Ishikawa (cell line): Measurements from ENCODE around the gene SUCLG2.

Experiments
- CEBPB ChIP-seq: IDR thresholded peaks from 2 replicates; pipeline ENCODE4 v1.6.1; 2012
- CREB1 ChIP-seq: IDR thresholded peaks from 2 replicates; pipeline ENCODE4 v1.6.1; 2012; ENCODE audit warnings: low read depth
- EGR1 ChIP-seq: IDR thresholded peaks from 2 replicates; pipeline ENCODE4 v1.6.1; 2012
- EP300 ChIP-seq: IDR thresholded peaks from 2 replicates; pipeline ENCODE4 v1.6.1; 2012; ENCODE audit warnings: borderline replicate concordance
- FOXM1 ChIP-seq: IDR thresholded peaks from 2 replicates; pipeline ENCODE4 v1.6.1; 2012; ENCODE audit warnings: low read depth, borderline replicate concordance
- MAX ChIP-seq: IDR thresholded peaks from 2 replicates; pipeline ENCODE4 v1.6.1; 2012
- NFIC ChIP-seq: IDR thresholded peaks from 2 replicates; pipeline ENCODE4 v1.6.1; 2012
- RAD21 ChIP-seq: IDR thresholded peaks from 2 replicates; pipeline ENCODE4 v1.6.1; 2012; ENCODE audit warnings: low read depth
- REST ChIP-seq: IDR thresholded peaks from 2 replicates; pipeline ENCODE4 v1.6.1; 2012; ENCODE audit warnings: low read depth, mild to moderate bottlenecking
- TAF1 ChIP-seq: IDR thresholded peaks from 2 replicates; pipeline ENCODE4 v1.6.1; 2012; ENCODE audit warnings: low read depth, mild to moderate bottlenecking
- TCF12 ChIP-seq: IDR thresholded peaks from 2 replicates; pipeline ENCODE4 v1.6.1; 2012; ENCODE audit warnings: low read depth
- TEAD4 ChIP-seq: IDR thresholded peaks from 2 replicates; pipeline ENCODE4 v1.6.1; 2012
- YY1 ChIP-seq: IDR thresholded peaks from 2 replicates; pipeline ENCODE4 v1.6.1; 2012; ENCODE audit warnings: low read depth
- ZBTB7A ChIP-seq: IDR thresholded peaks from 2 replicates; pipeline ENCODE4 v1.6.1; 2012; ENCODE audit warnings: low read depth
- TF ChIP-seq, protein P1 (sequence below): IDR thresholded peaks from 2 replicates; pipeline ENCODE4 v1.6.1; 2012

SUCLG2 gene

DNA sequence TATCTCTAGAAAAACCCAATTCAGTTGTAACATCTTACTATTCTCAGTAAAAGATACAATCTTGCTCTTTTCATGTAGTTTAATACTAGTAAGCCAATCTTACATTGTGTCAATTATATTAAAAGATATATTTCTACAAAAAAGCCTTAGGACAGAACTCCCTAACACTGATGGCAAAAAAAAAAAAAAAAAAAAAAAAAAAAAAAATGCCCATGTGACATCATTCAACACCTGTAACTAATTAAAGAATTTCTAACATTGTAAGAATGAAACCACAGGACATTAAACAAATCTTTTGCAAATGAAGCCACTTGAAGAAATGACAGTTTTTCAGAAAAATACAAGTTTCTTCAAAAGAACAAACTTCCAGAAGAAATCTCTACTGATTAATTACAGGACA is 119.8 kb downstream of the SUCLG2 start:
- no peak for TF ChIP-seq EGR1
- no peak for TF ChIP-seq CREB1
- TF ChIP-seq CEBPB, result no peak
- no peak for TF ChIP-seq EP300
- no peak for TF ChIP-seq MAX

GRCh38 chr3:67531181-67532101 is 123.0 kb downstream of the SUCLG2 start:
- no peak for TF ChIP-seq NFIC
- no peak for TF ChIP-seq ZBTB7A
- 0 out of 2 replicates have a peak, but pooled peaks have one; percentile 7 for TF ChIP-seq TEAD4

DNA sequence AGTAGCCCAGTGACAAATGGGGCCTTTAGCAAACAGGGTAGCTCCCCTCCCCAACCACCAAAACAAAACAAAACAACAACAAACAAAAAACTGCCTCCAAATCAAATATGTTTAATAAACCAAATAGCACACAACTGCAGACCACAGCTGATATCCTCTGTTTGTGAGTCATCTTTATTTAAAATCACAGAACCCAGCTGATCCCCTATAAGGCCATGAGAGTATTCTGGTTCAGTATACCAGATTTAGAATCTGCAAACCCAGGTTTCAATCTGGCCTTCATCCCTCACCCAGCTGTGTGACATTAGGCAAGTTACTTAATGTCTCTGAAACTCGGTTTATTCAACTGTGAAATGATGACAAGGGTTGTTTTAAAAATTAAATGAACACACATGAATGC is 124.5 kb downstream of the SUCLG2 start:
- no peak for TF ChIP-seq REST
- no peak for TF ChIP-seq TEAD4
- TF ChIP-seq NFIC, result no peak

DNA sequence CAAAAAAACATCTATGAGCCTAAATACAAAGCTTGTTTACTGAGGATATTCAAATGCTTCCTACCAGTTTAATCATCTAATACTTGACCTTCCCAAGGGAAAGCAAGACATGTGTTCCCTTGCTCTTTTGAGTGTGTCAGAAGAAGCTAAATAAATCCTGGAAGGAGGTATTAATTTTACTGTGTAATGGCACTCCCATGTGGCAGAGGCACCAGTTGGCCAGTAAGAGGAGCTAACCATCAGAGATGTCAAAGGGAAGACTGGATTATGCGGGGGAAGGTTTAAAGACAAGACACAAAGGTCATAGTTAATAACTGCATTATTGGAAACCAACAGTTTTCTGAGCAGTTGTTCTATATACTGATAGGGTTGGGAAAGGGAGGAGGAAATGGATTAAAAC is 125.1 kb downstream of the SUCLG2 start:
- TF ChIP-seq FOXM1 (no peak), CEBPB (no peak), EP300 (no peak), CREB1 (no peak), YY1 (no peak), TEAD4 (no peak), TCF12 (no peak), MAX (no peak), TAF1 (no peak), REST (no peak), RAD21 (no peak), NFIC (no peak), ZBTB7A (no peak)
- TF ChIP-seq, protein P1, sequence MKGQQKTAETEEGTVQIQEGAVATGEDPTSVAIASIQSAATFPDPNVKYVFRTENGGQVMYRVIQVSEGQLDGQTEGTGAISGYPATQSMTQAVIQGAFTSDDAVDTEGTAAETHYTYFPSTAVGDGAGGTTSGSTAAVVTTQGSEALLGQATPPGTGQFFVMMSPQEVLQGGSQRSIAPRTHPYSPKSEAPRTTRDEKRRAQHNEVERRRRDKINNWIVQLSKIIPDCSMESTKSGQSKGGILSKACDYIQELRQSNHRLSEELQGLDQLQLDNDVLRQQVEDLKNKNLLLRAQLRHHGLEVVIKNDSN, result no peak

DNA sequence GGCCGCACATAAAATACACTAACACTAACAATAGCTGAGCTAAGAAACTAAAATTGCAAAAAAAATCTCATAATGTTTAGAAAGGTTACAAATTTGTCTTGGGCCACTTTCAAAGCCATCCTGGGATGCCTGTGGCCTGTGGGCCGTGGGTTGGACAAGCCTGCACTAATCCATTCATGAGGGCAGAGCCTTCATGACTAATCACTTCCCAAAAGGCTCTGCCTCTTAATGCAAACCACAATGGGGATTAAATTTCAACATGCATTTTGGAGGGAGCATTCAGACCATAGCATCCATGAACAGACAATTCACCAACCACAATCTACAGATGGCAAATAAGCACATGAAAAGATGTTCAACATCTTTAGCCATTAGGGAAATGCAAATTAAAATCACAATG is 128.2 kb downstream of the SUCLG2 start:
- TF ChIP-seq RAD21 (no peak), REST (no peak), CEBPB (no peak), YY1 (no peak), TAF1 (no peak), ZBTB7A (no peak), NFIC (no peak), FOXM1 (no peak), MAX (no peak)
- TF ChIP-seq, protein P1, result no peak
